Measurements from ENCODE around the gene CHST9. TPM values are rescaled to one million over a fixed set of nuclear protein-coding genes. Genes with fewer than 3 reads are reported as not detected.

Gene CHST9
- total and polyA plus RNA-seq, 3 experiments from 2014 or later: not detected

DNA sequence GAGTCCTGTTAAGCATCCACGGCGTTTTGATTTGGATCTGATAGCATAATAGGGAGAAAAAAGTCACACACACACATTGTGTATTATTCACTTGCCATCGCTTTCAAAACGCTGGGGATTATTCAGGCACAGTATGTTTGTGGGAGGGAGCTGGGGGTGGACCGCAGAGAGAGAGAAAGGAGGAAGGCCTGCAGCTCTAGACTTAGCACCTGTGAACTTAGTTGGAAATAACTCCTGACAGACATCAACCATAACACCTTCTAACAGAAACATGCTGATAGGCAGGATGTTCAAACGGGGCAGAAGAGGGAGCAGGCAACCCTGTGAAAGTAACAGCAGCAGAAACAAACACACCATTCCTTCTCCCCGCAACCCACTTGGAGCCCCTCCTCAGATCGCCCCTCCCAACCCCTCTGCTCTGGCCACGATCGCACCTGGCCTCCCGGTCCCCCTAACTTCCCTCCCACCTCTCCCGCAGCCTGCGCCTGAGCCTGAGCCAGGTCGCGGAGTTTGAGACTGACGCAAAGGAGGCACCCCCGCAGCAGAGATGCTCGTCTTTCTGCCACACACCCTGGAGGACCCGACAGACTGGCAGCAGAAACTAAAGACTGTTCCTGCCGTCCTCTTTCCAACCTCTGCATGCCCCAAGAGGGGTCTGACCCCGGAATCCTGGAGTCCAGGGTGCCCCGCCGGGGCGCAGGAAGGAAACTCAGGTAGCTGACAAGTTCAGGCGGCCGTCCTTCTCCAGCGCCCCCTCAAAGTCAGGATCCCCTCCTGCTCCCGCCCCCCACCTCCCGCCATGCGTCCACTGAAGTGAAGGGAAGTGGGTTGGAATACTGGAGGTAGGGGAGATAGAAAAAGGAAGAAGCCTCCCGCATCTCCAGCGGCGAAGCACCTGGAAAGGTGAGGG is 738 bp downstream of the CHST9 start:
- peaks cover 8 to 22% (median 15%) of the 10 kb centered on the region in 5 donors for H3K9me3 Mint-ChIP-seq
- no peak overlapping the region for H3K27ac Mint-ChIP-seq
- DNase-seq: no peak
- H3K27me3 Mint-ChIP-seq: peaks cover 11 to 18% of the 10 kb centered on the region in 2 donors
- Histone ChIP-seq H3K27ac (ENCODE audit: low read depth, low read length) (no peak overlapping the region), H3K4me3 (ENCODE audit: low read length) (no peak overlapping the region), H3K27me3 (ENCODE audit: insufficient read depth, low read length, poor library complexity, severe bottlenecking) (no peaks in the 10 kb centered on the region), H3K36me3 (ENCODE audit: insufficient read depth, low read length) (no peaks in the 10 kb centered on the region), H3K9me3 (ENCODE audit: low read length) (no peaks in the 10 kb centered on the region), H3K4me1 (ENCODE audit: insufficient read depth, low read length) (no peaks in the 10 kb centered on the region)
- no peak overlapping the region for H3K4me3 Mint-ChIP-seq
- POLR2A ChIA-PET: no interaction called here
- CTCF ChIA-PET: no interaction called here
- no peaks in the 10 kb centered on the region for H3K36me3 Mint-ChIP-seq
- no peaks in the 10 kb centered on the region for H3K4me1 Mint-ChIP-seq

DNA sequence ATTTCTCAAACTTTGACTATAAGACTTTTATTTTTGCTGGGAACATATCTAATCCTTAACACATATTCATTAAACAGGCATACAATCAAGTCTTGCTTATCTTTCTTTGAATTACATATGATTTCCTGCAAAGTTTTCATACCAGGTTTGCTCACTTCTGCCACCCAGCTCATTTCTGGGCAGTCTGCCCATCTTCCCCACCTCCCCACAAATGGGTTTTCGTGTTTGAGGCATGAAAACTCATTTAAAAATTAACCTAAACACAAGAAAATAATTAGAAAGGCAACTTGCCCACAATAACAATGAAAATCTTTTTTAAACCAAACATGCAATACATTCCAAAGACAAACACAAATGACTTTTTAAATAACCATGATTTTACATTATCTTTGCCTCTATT is 3.4 kb downstream of the CHST9 start:
- CTCF ChIA-PET: no interaction called here
- Mint-ChIP-seq H3K27me3 (peaks cover 10 to 18% of the 10 kb centered on the region in 2 donors), H3K4me3 (no peak overlapping the region), H3K27ac (no peak overlapping the region), H3K9me3 (peaks cover 7 to 22% (median 13%) of the 10 kb centered on the region in 5 donors), H3K4me1 (no peaks in the 10 kb centered on the region), H3K36me3 (no peaks in the 10 kb centered on the region)
- POLR2A ChIA-PET: no interaction called here
- no peaks in the 10 kb centered on the region for H3K36me3 ChIP-seq (ENCODE audit: insufficient read depth, low read length)
- no peaks in the 10 kb centered on the region for H3K27me3 ChIP-seq (ENCODE audit: insufficient read depth, low read length, poor library complexity, severe bottlenecking)
- no peak for DNase-seq
- no peaks in the 10 kb centered on the region for H3K4me1 ChIP-seq (ENCODE audit: insufficient read depth, low read length)
- no peak overlapping the region for H3K27ac ChIP-seq (ENCODE audit: low read depth, low read length)
- H3K4me3 ChIP-seq (ENCODE audit: low read length): no peak overlapping the region
- H3K9me3 ChIP-seq (ENCODE audit: low read length): no peaks in the 10 kb centered on the region

DNA sequence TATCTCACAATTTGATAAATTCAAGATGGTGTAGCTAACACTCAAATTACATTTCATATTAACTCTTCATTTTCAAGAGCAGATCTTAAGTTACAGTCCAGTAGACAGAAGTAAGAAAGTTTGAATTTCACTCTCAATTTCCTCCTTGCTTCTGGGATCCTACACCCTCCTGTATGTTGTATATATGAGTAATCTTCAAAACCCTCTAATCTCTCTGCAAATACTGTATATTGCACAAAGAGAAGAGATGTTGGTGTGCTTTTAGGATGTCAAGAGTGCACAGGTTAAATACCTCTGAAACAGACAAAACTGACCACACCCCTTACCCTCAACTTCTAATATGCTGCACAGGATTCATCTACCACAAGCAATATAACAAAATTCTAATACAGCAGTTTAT is 6.7 kb downstream of the CHST9 start:
- ChIA-PET CTCF (no interaction called here), POLR2A (no interaction called here)
- no peaks in the 10 kb centered on the region for H3K4me1 Mint-ChIP-seq
- peaks cover 0 to 13% (median 11%) of the 10 kb centered on the region in 5 donors for H3K9me3 Mint-ChIP-seq
- DNase-seq: no peak
- Histone ChIP-seq H3K4me1 (ENCODE audit: insufficient read depth, low read length) (no peaks in the 10 kb centered on the region), H3K4me3 (ENCODE audit: low read length) (no peak overlapping the region), H3K27me3 (ENCODE audit: insufficient read depth, low read length, poor library complexity, severe bottlenecking) (no peaks in the 10 kb centered on the region), H3K9me3 (ENCODE audit: low read length) (no peaks in the 10 kb centered on the region), H3K27ac (ENCODE audit: low read depth, low read length) (no peak overlapping the region), H3K36me3 (ENCODE audit: insufficient read depth, low read length) (no peaks in the 10 kb centered on the region)
- no peaks in the 10 kb centered on the region for H3K36me3 Mint-ChIP-seq
- peaks cover 0 to 2% of the 10 kb centered on the region in 2 donors for H3K27me3 Mint-ChIP-seq
- H3K27ac Mint-ChIP-seq: no peak overlapping the region
- H3K4me3 Mint-ChIP-seq: no peak overlapping the region

DNA sequence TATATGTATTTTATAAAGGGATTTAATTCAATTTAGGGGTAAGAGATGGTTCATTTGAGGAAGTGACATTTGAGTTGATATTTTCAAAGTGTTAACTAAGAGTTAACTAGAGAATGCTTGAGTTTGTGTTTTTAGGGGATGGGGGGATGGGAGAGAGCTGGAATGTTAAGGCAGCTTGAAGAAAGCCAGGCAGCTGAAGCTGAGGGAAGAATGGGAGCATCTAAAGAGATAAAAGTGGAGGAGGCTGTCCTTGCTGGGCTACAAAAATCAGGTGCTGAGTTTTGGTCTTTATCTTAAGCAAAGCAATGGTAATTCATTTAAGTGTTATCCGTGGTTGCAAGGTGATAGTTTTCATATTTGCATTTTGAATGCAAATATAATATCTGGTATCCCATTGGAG is 9.2 kb downstream of the CHST9 start:
- no peak for DNase-seq
- no peaks in the 10 kb centered on the region for H3K9me3 ChIP-seq (ENCODE audit: low read length)

GRCh38 chr18:27175245-27175644 is 9.9 kb downstream of the CHST9 start:
- Mint-ChIP-seq H3K27me3 (no peaks in the 10 kb centered on the region), H3K36me3 (no peaks in the 10 kb centered on the region), H3K27ac (no peak overlapping the region), H3K4me3 (no peak overlapping the region), H3K4me1 (no peaks in the 10 kb centered on the region), H3K9me3 (peaks cover 0 to 7% (median 3%) of the 10 kb centered on the region in 5 donors)
- no peak overlapping the region for H3K4me3 ChIP-seq (ENCODE audit: low read length)
- H3K27me3 ChIP-seq (ENCODE audit: insufficient read depth, low read length, poor library complexity, severe bottlenecking): no peaks in the 10 kb centered on the region
- no peaks in the 10 kb centered on the region for H3K9me3 ChIP-seq (ENCODE audit: low read length)
- CTCF ChIA-PET: no interaction called here
- POLR2A ChIA-PET: no interaction called here
- no peak for DNase-seq
- no peaks in the 10 kb centered on the region for H3K4me1 ChIP-seq (ENCODE audit: insufficient read depth, low read length)
- H3K36me3 ChIP-seq (ENCODE audit: insufficient read depth, low read length): no peaks in the 10 kb centered on the region
- no peak overlapping the region for H3K27ac ChIP-seq (ENCODE audit: low read depth, low read length)

More for the DNA sequence above, 9.2 kb downstream of the CHST9 start:
- Mint-ChIP-seq H3K4me3 (no peak overlapping the region), H3K4me1 (no peaks in the 10 kb centered on the region), H3K36me3 (no peaks in the 10 kb centered on the region), H3K27ac (no peak overlapping the region), H3K9me3 (peaks cover 0 to 8% (median 3%) of the 10 kb centered on the region in 5 donors), H3K27me3 (no peaks in the 10 kb centered on the region)
- Histone ChIP-seq H3K4me1 (ENCODE audit: insufficient read depth, low read length) (no peaks in the 10 kb centered on the region), H3K27ac (ENCODE audit: low read depth, low read length) (no peak overlapping the region), H3K27me3 (ENCODE audit: insufficient read depth, low read length, poor library complexity, severe bottlenecking) (no peaks in the 10 kb centered on the region), H3K4me3 (ENCODE audit: low read length) (no peak overlapping the region), H3K36me3 (ENCODE audit: insufficient read depth, low read length) (no peaks in the 10 kb centered on the region)
- CTCF ChIA-PET: no interaction called here
- POLR2A ChIA-PET: no interaction called here

DNA sequence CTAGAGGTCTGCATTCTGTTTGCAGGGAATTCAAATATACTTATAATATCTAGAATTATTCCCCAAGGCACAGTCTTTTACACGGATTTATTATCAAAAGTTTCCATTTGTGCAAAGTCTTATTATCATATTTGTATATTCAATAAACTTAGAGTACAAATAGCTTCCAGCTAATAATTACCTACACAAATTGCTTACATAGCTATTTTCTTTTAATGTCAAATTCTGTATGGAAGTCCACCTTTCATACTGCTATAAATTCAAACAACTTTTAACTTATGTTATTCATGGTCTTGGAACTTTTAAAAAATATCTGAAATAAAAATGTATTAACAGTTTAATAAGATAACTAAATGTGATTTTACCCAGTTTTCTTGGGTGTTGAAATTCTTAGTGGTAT is 13.1 kb downstream of the CHST9 start:
- no peak overlapping the region for H3K4me3 ChIP-seq (ENCODE audit: low read length)
- no peak overlapping the region for H3K27ac ChIP-seq (ENCODE audit: low read depth, low read length)
- Mint-ChIP-seq H3K36me3 (no peaks in the 10 kb centered on the region), H3K9me3 (peaks cover 2 to 22% (median 13%) of the 10 kb centered on the region in 5 donors), H3K27me3 (no peaks in the 10 kb centered on the region), H3K4me1 (no peaks in the 10 kb centered on the region), H3K27ac (no peak overlapping the region), H3K4me3 (no peak overlapping the region)
- H3K4me1 ChIP-seq (ENCODE audit: insufficient read depth, low read length): no peaks in the 10 kb centered on the region
- CTCF ChIA-PET: no interaction called here
- H3K36me3 ChIP-seq (ENCODE audit: insufficient read depth, low read length): no peaks in the 10 kb centered on the region
- POLR2A ChIA-PET: no interaction called here
- no peak for DNase-seq
- H3K9me3 ChIP-seq (ENCODE audit: low read length): no peaks in the 10 kb centered on the region
- H3K27me3 ChIP-seq (ENCODE audit: insufficient read depth, low read length, poor library complexity, severe bottlenecking): no peaks in the 10 kb centered on the region

DNA sequence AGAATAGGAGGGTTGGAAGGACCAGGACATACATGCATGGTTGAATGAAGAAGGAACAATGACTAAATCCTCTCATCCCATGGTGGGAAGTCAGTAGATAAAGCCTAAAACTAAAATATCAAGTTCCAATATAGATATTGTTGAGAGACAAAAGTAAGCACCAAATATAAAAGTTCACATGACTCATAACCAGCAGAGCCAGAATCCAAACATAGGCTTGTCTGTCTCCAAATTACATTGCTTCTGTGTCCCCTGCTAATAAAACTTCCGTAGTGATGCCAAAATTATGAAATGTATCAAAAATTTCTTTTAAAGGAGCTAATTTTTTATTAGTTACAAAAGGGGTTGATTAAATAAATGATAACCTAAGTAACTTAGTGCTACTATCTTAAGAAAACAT is 19.7 kb downstream of the CHST9 start:
- CTCF ChIA-PET: no interaction called here
- H3K4me1 Mint-ChIP-seq: no peaks in the 10 kb centered on the region
- H3K9me3 Mint-ChIP-seq: peaks cover 13 to 31% (median 24%) of the 10 kb centered on the region in 5 donors

GRCh38 chr18:27164905-27165304 is 20.2 kb downstream of the CHST9 start:
- Histone ChIP-seq H3K4me1 (ENCODE audit: insufficient read depth, low read length) (no peaks in the 10 kb centered on the region), H3K4me3 (ENCODE audit: low read length) (no peak overlapping the region), H3K27me3 (ENCODE audit: insufficient read depth, low read length, poor library complexity, severe bottlenecking) (no peaks in the 10 kb centered on the region), H3K9me3 (ENCODE audit: low read length) (no peaks in the 10 kb centered on the region), H3K27ac (ENCODE audit: low read depth, low read length) (no peak overlapping the region), H3K36me3 (ENCODE audit: insufficient read depth, low read length) (no peaks in the 10 kb centered on the region)
- Mint-ChIP-seq H3K36me3 (no peaks in the 10 kb centered on the region), H3K9me3 (peaks cover 12 to 31% (median 24%) of the 10 kb centered on the region in 5 donors), H3K4me3 (no peak overlapping the region), H3K4me1 (no peaks in the 10 kb centered on the region), H3K27ac (no peak overlapping the region), H3K27me3 (no peaks in the 10 kb centered on the region)
- DNase-seq: no peak
- CTCF ChIA-PET: no interaction called here
- POLR2A ChIA-PET: no interaction called here

More for the DNA sequence above, 19.7 kb downstream of the CHST9 start:
- POLR2A ChIA-PET: no interaction called here
- H3K27me3 ChIP-seq (ENCODE audit: insufficient read depth, low read length, poor library complexity, severe bottlenecking): no peaks in the 10 kb centered on the region
- H3K4me1 ChIP-seq (ENCODE audit: insufficient read depth, low read length): no peaks in the 10 kb centered on the region
- Mint-ChIP-seq H3K36me3 (no peaks in the 10 kb centered on the region), H3K4me3 (no peak overlapping the region), H3K27me3 (no peaks in the 10 kb centered on the region), H3K27ac (no peak overlapping the region)
- no peaks in the 10 kb centered on the region for H3K36me3 ChIP-seq (ENCODE audit: insufficient read depth, low read length)
- no peak overlapping the region for H3K4me3 ChIP-seq (ENCODE audit: low read length)
- no peak overlapping the region for H3K27ac ChIP-seq (ENCODE audit: low read depth, low read length)
- DNase-seq: no peak
- no peaks in the 10 kb centered on the region for H3K9me3 ChIP-seq (ENCODE audit: low read length)
